HepG2 (cell line): ENCODE data around the gene EMID1. TPM values are rescaled to one million over a fixed set of nuclear protein-coding genes. Genes with fewer than 3 reads are reported as not detected.

Experiments
- ARID4A ChIP-seq: sonication (generic); formaldehyde crosslinking; IDR thresholded peaks from 2 replicates; pipeline ENCODE4 v1.5.0; 2020; ENCODE audit warnings: mild to moderate bottlenecking, missing genetic modification reagents, borderline replicate concordance
- ARNT2 ChIP-seq: sonication (generic); formaldehyde crosslinking; IDR thresholded peaks from 2 replicates; pipeline ENCODE4 v1.8.0; 2022; ENCODE audit warnings: mild to moderate bottlenecking, low read depth, missing genetic modification reagents, moderate library complexity
- FOSL1 ChIP-seq: sonication (generic); formaldehyde crosslinking; IDR thresholded peaks from 2 replicates; pipeline ENCODE4 v1.9.0; 2021; ENCODE audit warnings: missing genetic modification reagents, borderline replicate concordance
- FOXP4 ChIP-seq: sonication (generic); formaldehyde crosslinking; IDR thresholded peaks from 2 replicates; pipeline ENCODE4 v1.4.0; 2020; ENCODE audit warnings: missing genetic modification reagents
- GPN1 ChIP-seq: sonication (generic); formaldehyde crosslinking; IDR thresholded peaks from 2 replicates; pipeline ENCODE4 v1.5.1; 2020; ENCODE audit warnings: missing genetic modification reagents, borderline replicate concordance
- IKZF1 ChIP-seq: fragments of 450-650 bp; IDR thresholded peaks from 2 replicates; pipeline ENCODE4 v1.7.1; 2016
- KLF13 ChIP-seq: sonication (generic); formaldehyde crosslinking; IDR thresholded peaks from 2 replicates; pipeline ENCODE4 v1.4.0; 2020; ENCODE audit warnings: mild to moderate bottlenecking, missing genetic modification reagents
- POLR2A ChIP-seq, 2 experiments: IDR thresholded peaks; 2 replicates each; pipeline ENCODE4 v1.6.1; 2011; ENCODE audit warnings: low read depth in 2 of 2, low read length in 2 of 2, mild to moderate bottlenecking in 1 of 2, moderate library complexity in 1 of 2; ENCODE audit not compliant: insufficient read depth in 1 of 2
- RAD21 ChIP-seq: fragments of 450-650 bp; formaldehyde crosslinking; IDR thresholded peaks from 2 replicates; pipeline ENCODE4 v1.5.0; 2020; ENCODE audit warnings: mild to moderate bottlenecking
- SIX4 ChIP-seq: sonication (generic); formaldehyde crosslinking; IDR thresholded peaks from 2 replicates; pipeline ENCODE4 v1.4.0; 2020; ENCODE audit warnings: missing genetic modification reagents
- SMARCE1 ChIP-seq: fragments of 450-650 bp; IDR thresholded peaks from 2 replicates; pipeline ENCODE4 v1.6.1; 2017; ENCODE audit warnings: borderline replicate concordance
- SOX13 ChIP-seq, 3 experiments: fragments of 450-650 bp in 1 of 3; sonication (generic) in 1 of 3; formaldehyde crosslinking in 1 of 3; IDR thresholded peaks in 2 of 3; conservative IDR thresholded peaks in 1 of 3; 2 replicates each; pipeline versions ENCODE4 v1.5.0 to v1.6.1; 2016 to 2020; ENCODE audit warnings: antibody characterized with exemption in 1 of 3, mild to moderate bottlenecking in 1 of 3, missing compliant biosample characterization in 1 of 3, missing genetic modification reagents in 1 of 3, moderate library complexity in 1 of 3
- SP4 ChIP-seq: sonication (generic); formaldehyde crosslinking; IDR thresholded peaks from 2 replicates; pipeline ENCODE4 v1.8.1; 2023; ENCODE audit warnings: mild to moderate bottlenecking, missing genetic modification reagents
- ZBTB2 ChIP-seq: sonication (generic); formaldehyde crosslinking; IDR thresholded peaks from 2 replicates; pipeline ENCODE4 v1.8.0; 2022; ENCODE audit warnings: low read depth, missing genetic modification reagents
- ZBTB7A ChIP-seq: sonication (generic); formaldehyde crosslinking; IDR thresholded peaks from 2 replicates; pipeline ENCODE4 v1.8.0; 2022; ENCODE audit warnings: mild to moderate bottlenecking, missing genetic modification reagents
- ZBTB7B ChIP-seq: sonication (generic); formaldehyde crosslinking; IDR thresholded peaks from 2 replicates; pipeline ENCODE4 v1.4.0; 2020; ENCODE audit warnings: missing genetic modification reagents
- ZMAT3 ChIP-seq: sonication (generic); formaldehyde crosslinking; conservative IDR thresholded peaks from 2 replicates; pipeline ENCODE4 v1.7.0; 2021; ENCODE audit warnings: missing genetic modification reagents
- ZMYM2 ChIP-seq: sonication (generic); formaldehyde crosslinking; IDR thresholded peaks from 2 replicates; pipeline ENCODE4 v1.8.0; 2022; ENCODE audit warnings: mild to moderate bottlenecking, missing genetic modification reagents
- ZMYM3 ChIP-seq: sonication (generic); formaldehyde crosslinking; IDR thresholded peaks from 2 replicates; pipeline ENCODE4 v1.5.1; 2020; ENCODE audit warnings: mild to moderate bottlenecking, missing genetic modification reagents
- ZNF121 ChIP-seq: sonication (generic); formaldehyde crosslinking; IDR thresholded peaks from 2 replicates; pipeline ENCODE4 v1.5.0; 2020; ENCODE audit warnings: mild to moderate bottlenecking, missing genetic modification reagents
- ZNF232 ChIP-seq: sonication (generic); formaldehyde crosslinking; IDR thresholded peaks from 2 replicates; pipeline ENCODE4 v1.4.0; 2020; ENCODE audit warnings: missing genetic modification reagents, borderline replicate concordance
- ZNF678 ChIP-seq: sonication (generic); formaldehyde crosslinking; IDR thresholded peaks from 2 replicates; pipeline ENCODE4 v1.4.0; 2020; ENCODE audit warnings: mild to moderate bottlenecking, missing genetic modification reagents
- ZNF782 ChIP-seq: sonication (generic); formaldehyde crosslinking; IDR thresholded peaks from 2 replicates; pipeline ENCODE4 v1.4.0; 2020; ENCODE audit warnings: missing genetic modification reagents, mild to moderate bottlenecking, borderline replicate concordance
- polyA plus RNA-seq, 8 experiments: library from polyadenylated mRNA; depleted of rRNA in 3 of 8; stranded (reverse) in 7 of 8; unstranded in 1 of 8; fragments of >200 nt; fragmentation: Illumina TruSeq in 4 of 8; extraction: Trizol in 4 of 8; gene quantifications; 2 replicates each; pipeline versions ENCODE4 v1.2.1 to v1.2.3, GENCODE V29; 2011 to 2016; ENCODE audit warnings: low read depth in 4 of 8, missing spikeins in 1 of 8, mixed read lengths in 1 of 8; ENCODE audit not compliant: insufficient read depth in 1 of 8
- total RNA-seq, 5 experiments: library from RNA; depleted of rRNA; stranded (reverse); fragments of >200 nt; fragmentation: Illumina TruSeq; extraction: Trizol; gene quantifications; 2 replicates each; pipeline ENCODE4 v1.2.3, GENCODE V29; 2016; ENCODE audit warnings: low read depth in 1 of 5

EMID1 gene
- total and polyA plus RNA-seq, 2 of the 13 experiments (the other 11 are each of a cell fraction or from before 2014, with no cell fraction given) = 0.45 to 0.82 TPM

- TF ChIP-seq ARID4A (CRISPR knock-in tag) (peak; percentile 63), SP4 (no peak), ZNF678 (CRISPR knock-in tag) (no peak), SMARCE1 (no peak), IKZF1 (no peak), ZMAT3 (CRISPR knock-in tag) (no peak; the same call in 1 of the 2 replicates), ARNT2 (0 out of 2 replicates have a peak, but pooled peaks have one; percentile 36), ZBTB2 (no peak; the same call in 1 of the 2 replicates), SOX13 (IDR thresholded peaks at IDR 0.05) (no peak), SOX13 (CRISPR knock-in tag; conservative IDR thresholded peaks at IDR 0.05 in 1 of 2, IDR thresholded peaks at IDR 0.05 in 1 of 2) (no peak), ZMYM2 (CRISPR knock-in tag) (peak; percentile 78; the same call in 1 of the 2 replicates), ZNF232 (CRISPR knock-in tag) (no peak), POLR2A (IDR thresholded peaks at IDR 0.05; ENCODE audit: insufficient read depth in 1 of 2, low read depth in 2 of 2, low read length in 2 of 2) (no peak), ZBTB7B (CRISPR knock-in tag) (peak; percentile 75), GPN1 (CRISPR knock-in tag) (no peak), RAD21 (CRISPR knock-in tag) (peak; percentile 79), ZNF782 (CRISPR knock-in tag) (no peak), FOXP4 (CRISPR knock-in tag) (0 out of 2 replicates have a peak, but pooled peaks have one; percentile 27), ZMYM3 (0 out of 2 replicates have a peak, but pooled peaks have one; percentile 44), SIX4 (CRISPR knock-in tag) (no peak), ZBTB7A (CRISPR knock-in tag) (no peak), FOSL1 (CRISPR knock-in tag) (no peak), KLF13 (no peak), ZNF121 (CRISPR knock-in tag) (0 out of 2 replicates have a peak, but pooled peaks have one; percentile 15)
Observed at GRCh38 chr22:29306175-29306834, 100.6 kb downstream of the EMID1 start, which contains the start of gene GAS2L1 (continued).
